Smooth muscle cell (in vitro differentiated cells): ENCODE measurements around the gene C9orf85. TPM values are rescaled to one million over a fixed set of nuclear protein-coding genes. Genes with fewer than 3 reads are reported as not detected.

Source experiments
- DNase-seq: peaks from one replicate; lab custom pipeline; 2025; ENCODE audit not compliant: unreplicated experiment; lab: John Stamatoyannopoulos, UW
- H2AFZ ChIP-seq: fragments of 200-600 bp; sonication (generic); 2 replicates; pipeline ENCODE4 v1.6.0; 2016; ENCODE audit warnings: antibody characterized with exemption, low read depth, mild to moderate bottlenecking
- H3F3A ChIP-seq: fragments of 200-600 bp; sonication (generic); 2 replicates; pipeline ENCODE4 v1.6.0; 2017; ENCODE audit warnings: antibody characterized with exemption, low read depth
- H3K27ac ChIP-seq: fragments of 200-600 bp; sonication (generic); 2 replicates; pipeline ENCODE4 v1.5.1; 2016; ENCODE audit warnings: low read depth, mild to moderate bottlenecking
- H3K27me3 ChIP-seq: fragments of 200-600 bp; sonication (generic); 2 replicates; pipeline ENCODE4 v1.6.1; 2016; ENCODE audit warnings: low read depth, mild to moderate bottlenecking
- H3K36me3 ChIP-seq: fragments of 200-600 bp; sonication (generic); 2 replicates; pipeline ENCODE4 v1.5.1; 2016; ENCODE audit warnings: low read depth
- H3K4me1 ChIP-seq: fragments of 200-600 bp; sonication (generic); 2 replicates; pipeline ENCODE4 v1.5.1; 2016; ENCODE audit warnings: low read depth
- H3K4me2 ChIP-seq: fragments of 200-600 bp; sonication (generic); 2 replicates; pipeline ENCODE4 v1.6.0; 2016; ENCODE audit warnings: mild to moderate bottlenecking
- H3K4me3 ChIP-seq: fragments of 200-600 bp; sonication (generic); 2 replicates; pipeline ENCODE4 v1.5.1; 2016; ENCODE audit warnings: mild to moderate bottlenecking
- H3K79me2 ChIP-seq: fragments of 200-600 bp; sonication (generic); 2 replicates; pipeline ENCODE4 v1.6.0; 2016; ENCODE audit warnings: low read depth, mild to moderate bottlenecking
- H3K9ac ChIP-seq: fragments of 200-600 bp; sonication (generic); 2 replicates; pipeline ENCODE4 v1.6.0; 2016; ENCODE audit warnings: low read depth
- H3K9me3 ChIP-seq: fragments of 200-600 bp; sonication (generic); replicated peaks from 2 replicates; pipeline ENCODE4 v1.5.1; 2016; ENCODE audit warnings: low read depth
- H4K20me1 ChIP-seq: fragments of 200-600 bp; sonication (generic); 2 replicates; pipeline ENCODE4 v1.6.0; 2016; ENCODE audit warnings: low read depth
- CTCF ChIP-seq: fragments of 200-600 bp; sonication (generic); IDR thresholded peaks from 2 replicates; pipeline ENCODE4 v1.5.1; 2017; ENCODE audit warnings: borderline replicate concordance, mild to moderate bottlenecking, antibody characterized with exemption; ENCODE audit not compliant: insufficient read depth, poor library complexity, severe bottlenecking
- WGBS: methylation state at CpG from one replicate; pipeline ENCODE4 v1.1.7; 2016; ENCODE audit warnings: low lambda C conversion rate; 5-methylcytosine and 5-hydroxymethylcytosine counted together
- polyA plus RNA-seq: library from polyadenylated mRNA; unstranded; fragments of >200 nt; fragmentation: Nextera tagmentation; extraction: Ambion mirVana; gene quantifications from 2 replicates; pipeline ENCODE4 v1.2.1, GENCODE V29; 2016
- total RNA-seq: library from RNA; depleted of rRNA; stranded (reverse); fragments of >200 nt; gene quantifications from 2 replicates; pipeline ENCODE4 v1.2.3, GENCODE V29; 2014

C9orf85 gene
- total and polyA plus RNA-seq, 2 experiments from 2014 or later, result 10.2 to 11.8 TPM

GRCh38 chr9:71977003-71977402 lies 65.6 kb downstream of the C9orf85 start:
- Histone ChIP-seq H3K4me3 (no peak overlapping the region), H3K36me3 (no peaks in the 10 kb centered on the region), H3K79me2 (no peaks in the 10 kb centered on the region), H3K27ac (no peak overlapping the region), H3K9ac (no peak overlapping the region), H3K4me1 (no peaks in the 10 kb centered on the region), H4K20me1 (no peaks in the 10 kb centered on the region), H3K9me3 (no peaks in the 10 kb centered on the region), H3K27me3 (no peaks in the 10 kb centered on the region), H3K4me2 (no peak overlapping the region), H2AFZ (no peak overlapping the region), H3F3A (no peaks in the 10 kb centered on the region)
- TF ChIP-seq CTCF, result no peak
- DNase-seq, result no peak
- 88% methylated on average over 3 of the region's 3 CpGs for WGBS

- no peak for TF ChIP-seq CTCF
- H3F3A ChIP-seq, result no peaks in the 10 kb centered on the region
- H3K4me3 ChIP-seq, result no peak overlapping the region
- no peak overlapping the region for H3K4me2 ChIP-seq
- no peaks in the 10 kb centered on the region for H3K27me3 ChIP-seq
- no peaks in the 10 kb centered on the region for H4K20me1 ChIP-seq
- no peaks in the 10 kb centered on the region for H3K36me3 ChIP-seq
- 63% methylated on average over 5 of the region's 5 CpGs for WGBS
- H3K4me1 ChIP-seq, result no peaks in the 10 kb centered on the region
- no peak overlapping the region for H2AFZ ChIP-seq
- H3K9me3 ChIP-seq, result no peaks in the 10 kb centered on the region
- no peak overlapping the region for H3K27ac ChIP-seq
- H3K79me2 ChIP-seq, result no peaks in the 10 kb centered on the region
- no peak overlapping the region for H3K9ac ChIP-seq
- DNase-seq, result no peak
Measured at GRCh38 chr9:71980266-71981190, 69.1 kb downstream of the C9orf85 start.

DNA sequence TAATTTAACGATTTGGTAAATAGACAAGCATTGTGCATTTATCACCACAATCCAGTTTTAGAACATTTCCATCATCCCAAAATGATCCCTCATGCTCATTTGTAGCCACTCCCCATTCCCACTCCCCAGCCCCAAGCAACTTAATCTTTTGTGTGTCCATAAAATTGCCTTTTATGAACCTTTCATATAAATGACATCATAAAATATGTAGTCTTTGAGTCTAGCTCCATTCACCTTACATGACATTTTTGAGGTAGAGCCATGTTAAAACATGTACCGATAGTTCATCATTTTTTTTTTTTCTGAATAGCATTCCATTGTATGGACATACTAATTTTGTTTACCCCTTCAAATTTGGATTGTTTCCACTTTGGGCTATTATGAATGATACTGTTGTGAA lies 70.5 kb downstream of the C9orf85 start:
- Histone ChIP-seq H3F3A (no peaks in the 10 kb centered on the region), H4K20me1 (no peaks in the 10 kb centered on the region), H3K9me3 (no peaks in the 10 kb centered on the region), H3K4me2 (no peak overlapping the region), H3K4me1 (no peaks in the 10 kb centered on the region), H2AFZ (no peak overlapping the region), H3K9ac (no peak overlapping the region), H3K27ac (no peak overlapping the region), H3K4me3 (no peak overlapping the region), H3K27me3 (no peaks in the 10 kb centered on the region), H3K36me3 (no peaks in the 10 kb centered on the region), H3K79me2 (no peaks in the 10 kb centered on the region)
- WGBS, result 97% methylated on average over 2 of the region's 2 CpGs
- no peak for TF ChIP-seq CTCF
- no peak for DNase-seq
